ENCODE data around the gene EGFL7.

DNA sequence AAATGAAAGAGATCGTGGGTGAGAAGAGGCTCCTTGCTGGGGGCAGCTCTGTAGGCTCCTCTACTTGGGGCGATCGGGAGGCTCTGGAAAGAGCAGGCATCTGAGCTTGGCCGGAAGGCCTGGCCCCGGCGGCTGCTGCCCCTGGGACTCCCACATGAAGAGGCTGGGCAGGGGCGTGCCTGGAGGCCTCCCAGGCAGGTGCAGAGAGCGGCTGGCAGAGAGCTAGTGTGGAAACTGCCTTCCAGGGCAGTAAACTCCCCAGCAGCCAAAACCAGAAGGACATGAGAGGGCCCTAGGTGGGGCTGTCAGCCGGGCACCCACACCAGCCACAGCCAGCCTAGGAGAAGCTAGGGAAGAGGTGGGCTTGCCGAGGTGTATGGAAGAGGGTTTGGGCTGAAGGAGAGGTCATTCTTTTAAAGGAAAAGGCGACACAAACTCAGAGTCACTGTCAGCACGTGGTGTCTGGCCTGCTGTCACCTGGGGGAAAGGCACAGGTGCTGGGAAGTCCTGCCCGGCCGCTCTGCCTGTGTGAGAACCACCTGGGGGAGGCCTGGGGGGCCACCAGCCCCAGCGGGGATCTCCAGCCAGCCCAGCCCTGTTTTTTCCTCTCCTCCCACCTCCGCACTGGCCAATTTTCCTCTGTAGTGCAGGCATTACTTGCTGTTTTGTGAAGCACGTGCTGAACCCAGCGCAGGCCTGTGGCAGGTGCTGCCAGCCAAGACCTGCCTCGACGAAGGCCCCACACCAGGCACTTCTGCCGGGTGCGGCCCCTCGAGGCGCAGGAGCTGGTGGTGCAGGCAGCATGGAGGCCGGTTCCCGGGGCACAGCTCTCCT is 44.8 kb upstream of the EGFL7 start:
- TF ChIP-seq, protein P1, sequence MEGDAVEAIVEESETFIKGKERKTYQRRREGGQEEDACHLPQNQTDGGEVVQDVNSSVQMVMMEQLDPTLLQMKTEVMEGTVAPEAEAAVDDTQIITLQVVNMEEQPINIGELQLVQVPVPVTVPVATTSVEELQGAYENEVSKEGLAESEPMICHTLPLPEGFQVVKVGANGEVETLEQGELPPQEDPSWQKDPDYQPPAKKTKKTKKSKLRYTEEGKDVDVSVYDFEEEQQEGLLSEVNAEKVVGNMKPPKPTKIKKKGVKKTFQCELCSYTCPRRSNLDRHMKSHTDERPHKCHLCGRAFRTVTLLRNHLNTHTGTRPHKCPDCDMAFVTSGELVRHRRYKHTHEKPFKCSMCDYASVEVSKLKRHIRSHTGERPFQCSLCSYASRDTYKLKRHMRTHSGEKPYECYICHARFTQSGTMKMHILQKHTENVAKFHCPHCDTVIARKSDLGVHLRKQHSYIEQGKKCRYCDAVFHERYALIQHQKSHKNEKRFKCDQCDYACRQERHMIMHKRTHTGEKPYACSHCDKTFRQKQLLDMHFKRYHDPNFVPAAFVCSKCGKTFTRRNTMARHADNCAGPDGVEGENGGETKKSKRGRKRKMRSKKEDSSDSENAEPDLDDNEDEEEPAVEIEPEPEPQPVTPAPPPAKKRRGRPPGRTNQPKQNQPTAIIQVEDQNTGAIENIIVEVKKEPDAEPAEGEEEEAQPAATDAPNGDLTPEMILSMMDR (IDR thresholded peaks at IDR 0.05) = no peak
- TF ChIP-seq POLR2A (IDR thresholded peaks at IDR 0.05) = no peak

Data from uterus (tissue), 2 donors.